Left hindlimb (tissue), 1 donor: ENCODE measurements around the gene PARP14.
"Not testable (repeated sequence)": the region's sequence is repeated elsewhere in the genome, so short reads cannot be mapped to it uniquely, and the experiment has no call there.

Source experiments
- DNase-seq: peaks from one replicate; pipeline ENCODE4 v3.0.0-alpha.2; 2018

The PARP14 gene

DNA sequence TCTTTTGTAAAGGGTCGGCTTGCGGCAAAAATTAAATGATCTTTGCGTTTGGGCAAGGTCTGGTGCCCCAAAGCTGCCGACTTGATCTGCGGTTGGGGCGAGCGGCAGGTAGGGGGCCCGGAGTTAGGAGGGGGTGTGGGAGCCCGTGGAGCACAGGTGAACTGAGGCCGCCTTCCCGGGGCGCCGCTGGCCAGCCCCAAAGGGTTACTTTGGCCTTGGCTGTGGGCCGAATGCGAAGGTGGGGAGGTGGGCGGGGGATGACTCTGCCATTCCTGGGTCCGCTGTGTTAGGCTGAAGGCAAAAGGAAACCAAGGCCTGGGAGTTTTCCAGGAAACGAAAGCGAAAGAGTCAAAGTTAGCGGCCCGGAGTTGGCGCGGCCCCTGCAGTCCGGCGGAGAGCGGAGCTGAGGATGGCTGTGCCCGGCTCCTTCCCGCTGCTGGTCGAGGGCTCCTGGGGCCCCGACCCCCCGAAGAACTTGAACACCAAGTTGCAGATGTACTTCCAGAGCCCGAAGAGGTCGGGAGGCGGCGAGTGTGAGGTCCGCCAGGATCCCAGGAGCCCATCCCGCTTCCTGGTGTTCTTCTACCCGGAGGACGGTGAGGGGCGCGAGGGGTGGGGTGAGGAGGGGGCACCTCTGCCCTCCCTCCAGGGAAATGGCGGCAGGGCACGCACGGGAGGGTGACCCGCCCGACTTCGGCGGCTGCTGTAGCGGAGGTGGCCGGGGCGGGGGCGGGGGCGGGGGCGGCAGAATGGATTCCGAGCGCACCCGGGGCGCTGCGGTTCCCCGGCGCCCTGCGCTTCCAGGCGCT lies at the start of gene PARP14:
Gene PARP14 (plus strand): TSS at position 365 of the 809 bp plus-strand sequence. CDS start 45 bp downstream, at position 410.
- peak; percentile 82 for DNase-seq

GRCh38 chr3:122635789-122636188 lies 44.9 kb upstream of the PARP14 start:
- DNase-seq = no peak

DNA sequence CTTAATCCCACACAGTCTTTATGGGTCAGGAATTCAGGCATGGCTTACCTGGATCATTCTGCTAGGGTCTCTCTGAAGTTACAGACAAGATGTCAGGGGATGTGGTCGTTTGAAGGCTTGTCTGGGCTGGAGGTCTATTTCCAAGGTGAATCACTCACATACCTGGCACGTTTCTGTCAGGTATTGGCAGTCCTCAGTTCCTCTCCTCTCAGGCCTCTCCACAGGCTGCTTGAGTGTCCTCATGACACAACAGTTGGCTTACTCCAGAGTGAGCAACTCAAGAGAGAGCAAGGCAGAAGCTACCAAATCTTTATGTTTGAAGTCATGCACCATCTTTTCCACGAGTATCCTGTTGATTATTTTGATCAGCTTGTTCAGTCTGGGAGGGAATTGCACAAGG lies 43.9 kb upstream of the PARP14 start:
- DNase-seq = no peak

DNA sequence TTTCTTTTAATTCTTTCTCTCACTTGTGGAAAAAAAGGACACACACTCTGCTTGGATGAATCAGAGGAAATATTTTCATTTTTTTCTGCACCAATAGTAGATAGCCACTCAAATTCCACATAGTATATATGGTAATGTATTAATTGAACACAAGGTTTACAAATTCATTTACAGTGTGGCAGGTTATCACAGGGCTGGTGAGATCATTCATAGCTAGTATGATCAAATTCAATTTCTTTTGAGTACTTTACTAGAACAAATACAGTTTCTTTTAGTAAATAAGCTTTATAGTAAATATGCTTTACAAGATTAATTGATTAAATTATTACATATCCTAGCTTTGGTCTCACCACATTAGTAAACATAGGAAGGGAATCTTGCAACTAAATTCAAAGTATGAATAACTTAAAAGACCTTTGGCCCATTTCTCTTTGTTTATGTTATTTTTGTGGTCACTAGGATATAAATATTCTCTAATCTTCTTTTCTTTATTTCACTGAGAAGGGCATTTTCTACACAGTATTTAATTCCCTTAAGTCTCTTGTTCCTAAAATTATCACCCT lies 40.1 kb upstream of the PARP14 start:
- no peak for DNase-seq

DNA sequence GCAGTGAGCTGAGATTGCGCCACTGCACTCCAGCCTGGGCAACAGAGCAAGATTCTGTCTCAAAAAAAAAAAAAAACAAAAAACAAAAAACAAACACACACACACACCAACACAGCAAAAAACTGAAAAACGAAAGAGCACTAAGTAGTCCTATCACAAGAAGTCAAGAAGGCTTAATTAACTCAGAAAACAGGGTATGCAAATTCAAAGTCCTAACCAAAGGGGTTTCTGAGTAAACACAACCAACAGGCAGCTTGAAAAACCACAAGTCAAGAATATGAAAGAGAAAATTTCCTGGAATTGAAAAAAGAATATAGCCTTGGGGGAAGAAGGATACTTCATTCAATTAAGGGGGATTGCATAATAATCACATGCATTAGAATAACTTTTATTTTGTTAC lies 37.7 kb upstream of the PARP14 start:
- no peak for DNase-seq

- no peak for DNase-seq
Observed at GRCh38 chr3:122646146-122646988, 34.3 kb upstream of the PARP14 start.

DNA sequence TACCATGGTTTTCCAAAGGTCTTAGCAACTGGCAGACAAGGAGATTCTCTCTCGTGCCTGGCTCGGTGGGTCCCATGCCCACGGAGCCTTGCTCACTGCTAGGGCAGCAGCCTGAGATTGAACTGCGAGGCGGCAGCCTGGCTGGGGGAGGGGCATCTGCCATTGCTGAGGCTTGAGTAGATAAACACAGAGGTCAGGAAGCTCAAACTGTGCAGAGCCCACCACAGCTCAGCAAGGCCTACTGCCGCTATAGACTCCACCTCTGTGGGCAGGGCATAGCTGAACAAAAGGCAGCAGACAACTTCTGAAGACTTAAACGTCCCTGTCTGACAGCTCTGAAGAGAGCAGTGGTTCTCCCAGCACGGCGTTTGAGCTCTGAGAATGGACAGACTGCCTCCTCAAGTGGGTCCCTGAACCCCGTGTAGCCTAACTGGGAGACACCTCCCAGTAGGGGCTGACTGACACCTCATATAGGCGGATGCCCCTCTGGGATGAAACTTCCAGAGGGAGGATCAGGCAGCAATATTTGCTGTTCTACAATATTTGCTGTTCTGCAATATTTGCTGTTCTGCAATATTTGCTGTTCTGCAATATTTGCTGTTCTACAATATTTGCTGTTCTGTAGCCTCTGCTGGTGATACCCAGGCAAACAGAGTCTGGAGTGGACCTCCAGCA lies 29.3 kb upstream of the PARP14 start:
- DNase-seq = not testable (repeated sequence)

DNA sequence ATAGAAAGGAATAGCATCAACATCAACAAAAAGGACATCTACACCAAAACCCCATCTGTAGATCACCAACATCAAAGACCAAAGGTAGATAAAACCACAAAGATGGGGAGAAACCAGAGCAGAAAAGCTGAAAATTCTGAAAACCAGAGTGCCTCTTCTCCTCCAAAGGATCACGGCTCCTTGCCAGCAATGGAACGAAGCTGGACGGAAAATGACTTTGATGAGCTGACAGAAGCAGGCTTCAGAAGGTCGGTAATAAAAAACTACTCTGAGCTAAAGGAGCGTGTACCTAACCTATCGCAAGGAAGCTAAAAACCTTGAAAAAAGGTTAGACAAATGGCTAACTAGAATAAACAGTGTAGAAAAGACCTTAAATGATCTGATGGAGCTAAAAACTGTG lies 28.7 kb upstream of the PARP14 start:
- DNase-seq = not testable (repeated sequence)

GRCh38 chr3:122658336-122658735 lies 22.3 kb upstream of the PARP14 start:
- not testable (repeated sequence) for DNase-seq

GRCh38 chr3:122660297-122660974 lies 20.2 kb upstream of the PARP14 start:
- DNase-seq = no peak

DNA sequence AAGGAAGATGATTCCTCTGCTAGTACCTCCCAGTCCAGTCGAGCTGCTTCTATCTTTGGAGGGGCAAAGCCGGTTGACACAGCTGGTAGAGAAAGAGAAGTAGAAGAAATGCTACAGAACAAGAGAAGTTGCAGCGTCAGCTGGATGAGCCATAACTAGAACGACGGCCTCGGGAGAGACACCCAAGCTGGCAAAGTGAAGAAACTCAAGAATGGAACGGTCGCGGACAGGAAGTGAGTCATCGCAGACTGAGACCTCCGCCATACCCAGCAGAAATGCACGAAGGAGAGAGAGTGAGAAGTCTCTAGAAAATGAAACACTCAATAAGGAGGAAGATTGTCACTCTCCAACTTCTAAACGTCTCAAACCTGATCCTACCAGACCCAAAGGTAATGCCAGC lies 19.0 kb upstream of the PARP14 start:
- no peak for DNase-seq

DNA sequence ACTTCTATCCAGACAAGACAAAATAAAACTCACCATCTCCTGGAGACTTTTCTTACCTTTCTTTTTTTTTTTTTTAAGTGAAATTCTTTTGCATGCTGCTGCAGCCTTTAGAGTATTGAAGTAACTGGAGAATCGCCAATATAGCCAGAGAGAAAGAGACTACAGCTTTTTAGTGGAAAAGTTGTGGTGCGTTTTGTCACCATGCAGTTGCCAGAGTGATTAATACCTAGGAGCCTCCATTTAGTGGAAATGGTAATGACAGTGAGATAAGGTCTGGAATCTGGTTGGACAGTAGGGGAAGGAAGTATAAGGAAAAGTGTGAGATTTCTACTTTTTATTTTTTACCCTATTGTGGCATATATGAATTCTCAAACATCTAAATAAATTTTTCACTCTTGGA lies 18.1 kb upstream of the PARP14 start:
- DNase-seq = no peak

DNA sequence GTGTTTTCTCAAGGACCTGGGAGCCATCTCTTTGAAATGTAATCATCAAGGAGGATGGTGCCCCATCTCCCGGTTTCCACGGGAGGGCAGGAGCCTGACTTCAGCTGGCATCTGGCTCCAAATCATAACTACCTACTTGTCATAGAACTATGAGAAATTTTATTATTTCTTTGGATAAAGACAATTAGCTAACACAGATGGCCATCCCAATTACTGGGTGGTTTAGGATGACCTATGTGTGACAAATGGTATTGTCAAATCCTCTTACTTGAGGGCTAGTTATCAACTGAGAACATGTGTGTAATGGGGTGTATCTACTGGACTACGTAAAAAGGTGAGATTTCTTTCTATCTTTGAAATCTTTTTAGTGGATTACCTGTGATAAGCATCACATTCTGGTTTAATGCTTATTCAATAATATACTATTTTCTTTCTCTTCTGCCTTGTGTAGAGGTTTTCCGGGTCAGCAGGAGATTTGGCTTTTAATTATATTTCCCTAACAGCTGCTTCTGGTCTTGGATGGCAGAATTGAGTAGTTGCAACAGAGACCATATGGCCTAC lies 15.3 kb upstream of the PARP14 start:
- no peak for DNase-seq

- DNase-seq = no peak
Observed at GRCh38 chr3:122665881-122666280, 14.8 kb upstream of the PARP14 start.

- DNase-seq = no peak
Observed at GRCh38 chr3:122668930-122669730, 11.5 kb upstream of the PARP14 start.

DNA sequence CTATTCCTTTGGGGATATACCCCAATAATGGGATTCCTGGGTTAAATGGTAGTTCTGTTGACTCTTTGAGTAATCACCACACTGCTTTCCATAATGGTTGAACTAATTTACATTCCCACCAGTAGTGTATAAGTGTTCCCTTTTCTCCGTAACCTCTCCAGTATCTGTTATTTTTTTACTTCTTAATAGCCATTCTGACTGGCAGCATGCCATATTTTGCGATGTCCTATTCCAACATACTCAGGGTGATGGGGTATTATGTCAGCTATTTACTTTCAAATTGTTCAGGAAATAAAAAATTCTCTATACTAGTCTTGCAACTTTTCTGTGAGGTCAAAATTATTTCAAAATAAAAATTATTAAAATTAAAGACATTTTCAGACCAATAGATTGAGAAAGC lies 9.1 kb upstream of the PARP14 start:
- DNase-seq = no peak

GRCh38 chr3:122674339-122674738 lies 6.3 kb upstream of the PARP14 start:
- DNase-seq = no peak

- DNase-seq = no peak
Observed at GRCh38 chr3:122676759-122677158, 3.9 kb upstream of the PARP14 start.

DNA sequence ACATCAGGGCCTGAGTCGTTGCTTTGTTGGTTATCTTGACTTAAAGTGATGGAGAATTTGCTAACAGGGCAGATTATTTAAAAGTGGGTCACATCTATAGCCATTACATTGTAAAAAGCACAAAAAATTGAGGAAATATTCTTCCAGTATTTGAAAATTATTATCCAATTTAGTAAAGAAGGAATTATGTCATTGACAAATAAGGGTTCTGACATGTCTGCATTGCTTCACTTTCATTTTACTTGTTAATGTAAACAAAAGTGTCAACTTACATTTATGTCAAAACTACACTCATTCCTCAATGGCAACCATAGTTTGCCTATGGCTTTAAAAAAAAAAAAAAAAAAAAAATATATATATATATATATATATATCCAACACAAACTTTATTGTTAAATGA lies 3.4 kb upstream of the PARP14 start:
- DNase-seq = no peak

DNA sequence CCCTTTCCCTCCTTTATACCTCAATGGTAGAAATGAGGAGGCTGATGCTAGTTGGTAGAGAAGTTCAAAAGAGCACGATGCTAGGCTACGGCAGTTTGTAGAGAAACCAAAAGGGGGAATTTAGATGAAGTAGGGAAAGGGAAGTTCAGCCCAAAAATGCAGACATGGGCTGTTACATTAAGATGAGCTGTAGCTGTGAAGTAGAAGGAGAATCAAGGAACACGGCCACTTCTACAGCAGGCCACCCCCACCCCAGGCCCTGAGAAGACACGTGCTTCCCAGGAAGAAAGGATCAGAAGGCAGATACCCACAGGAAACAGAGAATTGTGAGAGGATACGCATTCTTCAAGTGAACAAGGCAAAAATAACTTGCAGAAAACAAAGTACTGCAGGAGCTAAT lies 2.1 kb upstream of the PARP14 start:
- no peak for DNase-seq
